ENCODE data around the gene WDFY3. TPM values are rescaled to one million over a fixed set of nuclear protein-coding genes. Genes with fewer than 3 reads are reported as not detected.
"Not testable (repeated sequence)": the region's sequence is repeated elsewhere in the genome, so short reads cannot be mapped to it uniquely, and the experiment has no call there.

Gene WDFY3
- total and polyA plus RNA-seq, 7 donors = 4.8 to 85.7 (median 50.5) TPM

DNA sequence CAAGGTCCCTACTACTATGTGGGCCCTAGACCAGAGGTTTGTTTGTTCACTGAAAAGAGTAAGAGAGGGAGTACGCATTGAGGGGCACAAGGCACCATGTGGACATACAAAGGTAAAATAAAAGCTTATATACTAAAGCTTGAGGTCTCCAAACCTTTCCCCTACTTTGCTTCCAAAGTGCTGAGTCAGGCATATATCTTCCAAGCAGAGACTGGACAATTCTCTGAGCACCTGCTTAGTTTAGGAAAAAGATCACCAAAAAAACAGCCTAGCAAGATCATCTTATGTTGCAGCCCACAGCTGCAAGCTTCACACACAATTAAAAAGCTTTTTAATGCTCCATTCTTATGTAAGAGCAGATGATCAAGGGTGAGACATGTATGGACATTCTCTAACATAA lies 119.5 kb downstream of the WDFY3 start:
- no peak for TF ChIP-seq POLR2A (IDR thresholded peaks at IDR 0.05)
- TF ChIP-seq, protein P1, sequence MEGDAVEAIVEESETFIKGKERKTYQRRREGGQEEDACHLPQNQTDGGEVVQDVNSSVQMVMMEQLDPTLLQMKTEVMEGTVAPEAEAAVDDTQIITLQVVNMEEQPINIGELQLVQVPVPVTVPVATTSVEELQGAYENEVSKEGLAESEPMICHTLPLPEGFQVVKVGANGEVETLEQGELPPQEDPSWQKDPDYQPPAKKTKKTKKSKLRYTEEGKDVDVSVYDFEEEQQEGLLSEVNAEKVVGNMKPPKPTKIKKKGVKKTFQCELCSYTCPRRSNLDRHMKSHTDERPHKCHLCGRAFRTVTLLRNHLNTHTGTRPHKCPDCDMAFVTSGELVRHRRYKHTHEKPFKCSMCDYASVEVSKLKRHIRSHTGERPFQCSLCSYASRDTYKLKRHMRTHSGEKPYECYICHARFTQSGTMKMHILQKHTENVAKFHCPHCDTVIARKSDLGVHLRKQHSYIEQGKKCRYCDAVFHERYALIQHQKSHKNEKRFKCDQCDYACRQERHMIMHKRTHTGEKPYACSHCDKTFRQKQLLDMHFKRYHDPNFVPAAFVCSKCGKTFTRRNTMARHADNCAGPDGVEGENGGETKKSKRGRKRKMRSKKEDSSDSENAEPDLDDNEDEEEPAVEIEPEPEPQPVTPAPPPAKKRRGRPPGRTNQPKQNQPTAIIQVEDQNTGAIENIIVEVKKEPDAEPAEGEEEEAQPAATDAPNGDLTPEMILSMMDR (IDR thresholded peaks at IDR 0.05) = no peak
- no peak for TF ChIP-seq EP300 (IDR thresholded peaks at IDR 0.05)
- no peak for TF ChIP-seq POLR2AphosphoS5 (IDR thresholded peaks at IDR 0.05)
- Histone ChIP-seq H3K4me1 (peaks cover 0 to 3% (median 0%) of the 10 kb centered on the region in 4 donors), H3K27me3 (no peaks in the 10 kb centered on the region), H3K9me3 (no peaks in the 10 kb centered on the region), H3K36me3 (peaks cover 0 to 27% (median 5%) of the 10 kb centered on the region in 4 donors), H3K27ac (no peak overlapping the region), H3K4me3 (no peak overlapping the region)
- WGBS, 2 donors = 89 to 96% methylated on average over 1 of the region's 1 CpG
- no peak for DNase-seq
- intact Hi-C loops (cut with DNase I) = no loop called here

DNA sequence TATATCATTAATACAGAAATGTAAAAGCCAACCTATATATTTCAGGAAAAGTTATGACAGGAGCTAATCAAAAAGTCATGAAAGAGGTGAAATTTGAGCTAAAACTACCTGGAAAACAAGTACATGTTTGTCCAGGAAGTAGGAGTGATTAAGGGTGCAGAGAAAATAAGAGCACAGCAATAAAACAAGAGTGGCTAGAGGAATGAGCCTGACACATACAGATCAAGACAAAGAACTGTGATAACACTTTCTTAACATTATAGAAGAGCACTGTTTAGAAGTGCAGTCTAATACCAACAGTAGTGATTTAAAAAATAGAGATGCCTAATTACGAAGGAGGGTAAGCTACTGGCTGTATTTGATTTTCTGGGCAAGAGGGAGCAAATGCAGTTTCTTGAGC lies 125.1 kb downstream of the WDFY3 start:
- Histone ChIP-seq H3K9me3 (no peaks in the 10 kb centered on the region), H3K27me3 (no peaks in the 10 kb centered on the region), H3K4me3 (no peak overlapping the region), H3K36me3 (peaks cover 0 to 24% (median 1%) of the 10 kb centered on the region in 4 donors), H3K27ac (no peak overlapping the region), H3K4me1 (no peaks in the 10 kb centered on the region)
- WGBS, 2 donors = 76 to 93% methylated on average over 1 of the region's 1 CpG
- TF ChIP-seq, protein P1 (IDR thresholded peaks at IDR 0.05) = no peak
- no peak for TF ChIP-seq POLR2AphosphoS5 (IDR thresholded peaks at IDR 0.05)
- TF ChIP-seq POLR2A (IDR thresholded peaks at IDR 0.05) = no peak
- TF ChIP-seq EP300 (IDR thresholded peaks at IDR 0.05) = no peak
- DNase-seq = no peak
- intact Hi-C loops (cut with DNase I) = no loop called here

DNA sequence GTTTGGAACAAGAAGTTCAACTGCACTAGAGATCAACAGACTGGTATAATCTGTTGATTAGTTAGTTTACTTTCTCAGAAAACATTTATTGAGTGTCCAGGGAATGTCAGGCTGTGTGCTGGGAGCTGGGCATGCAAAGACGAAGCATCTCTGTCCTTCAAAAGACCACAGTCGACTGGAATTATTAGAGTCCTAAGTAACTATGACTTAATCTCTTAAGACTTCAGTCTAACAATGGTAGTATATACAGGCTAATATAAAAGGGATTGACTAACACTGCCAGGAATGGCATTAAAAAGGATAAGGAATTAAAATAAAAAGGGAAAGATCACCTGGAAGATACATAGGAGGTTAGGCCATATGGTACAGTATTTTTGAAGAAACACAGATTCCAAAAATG lies 128.7 kb downstream of the WDFY3 start:
- DNase-seq = no peak
- Histone ChIP-seq H3K36me3 (peaks cover 0 to 33% (median 1%) of the 10 kb centered on the region in 4 donors), H3K27me3 (no peaks in the 10 kb centered on the region), H3K4me1 (no peaks in the 10 kb centered on the region), H3K27ac (no peak overlapping the region), H3K9me3 (no peaks in the 10 kb centered on the region), H3K4me3 (no peak overlapping the region)
- intact Hi-C loops (cut with DNase I) = no loop called here
- TF ChIP-seq, protein P1 (IDR thresholded peaks at IDR 0.05) = no peak
- TF ChIP-seq POLR2AphosphoS5 (IDR thresholded peaks at IDR 0.05) (no peak), EP300 (IDR thresholded peaks at IDR 0.05) (no peak), POLR2A (IDR thresholded peaks at IDR 0.05) (no peak)
- WGBS, 2 donors = 76 to 83% methylated on average over 2 of the region's 2 CpGs

DNA sequence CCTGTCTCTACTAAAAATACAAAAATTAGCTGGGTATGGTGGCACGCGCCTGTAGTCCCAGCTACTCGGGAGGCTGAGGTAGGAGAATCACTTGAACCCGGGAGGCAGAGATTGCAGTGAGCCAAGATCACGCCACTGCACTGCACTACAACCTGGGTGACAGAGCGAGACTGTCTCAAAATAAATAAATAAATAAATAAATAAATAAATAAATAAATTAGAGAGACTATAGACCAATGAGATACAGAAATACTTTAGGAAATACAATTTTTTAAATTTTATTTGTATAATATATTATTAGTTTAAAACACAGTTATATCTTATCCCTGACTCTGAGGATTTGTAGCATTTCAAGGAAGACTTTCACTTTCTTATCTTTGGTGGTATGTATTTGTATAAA lies 136.9 kb downstream of the WDFY3 start:
- H3K4me1 ChIP-seq; H3K27ac ChIP-seq; H3K27me3 ChIP-seq; H3K4me3 ChIP-seq; DNase-seq; intact Hi-C loops (cut with DNase I); H3K9me3 ChIP-seq: not testable (repeated sequence)
- H3K36me3 ChIP-seq = peaks cover 0 to 45% (median 3%) of the 10 kb centered on the region in 4 donors
- WGBS, 2 donors = 95 to 96% methylated on average over 6 of the region's 6 CpGs

DNA sequence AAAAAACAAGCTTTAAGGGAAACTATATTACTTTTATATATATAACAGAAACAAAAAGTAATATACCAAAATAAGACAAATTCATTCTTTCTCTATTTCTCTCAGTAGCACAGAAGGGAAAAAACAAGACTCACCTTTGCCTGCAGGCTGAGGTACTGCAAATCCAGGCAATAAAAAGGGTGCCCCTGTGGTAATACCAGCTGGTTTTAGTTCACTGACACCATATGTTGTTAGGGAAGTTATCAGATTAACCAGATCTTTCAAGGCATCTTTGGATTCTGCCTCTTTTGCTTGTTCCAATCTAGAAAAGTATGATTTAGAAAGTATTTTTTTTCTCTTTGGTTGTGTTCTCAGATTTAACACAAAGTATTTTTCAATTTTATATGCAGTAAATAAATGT lies 139.8 kb downstream of the WDFY3 start:
- Histone ChIP-seq H3K27me3 (no peaks in the 10 kb centered on the region), H3K9me3 (no peaks in the 10 kb centered on the region), H3K4me3 (no peak overlapping the region), H3K36me3 (peaks cover 0 to 40% (median 3%) of the 10 kb centered on the region in 4 donors), H3K4me1 (no peaks in the 10 kb centered on the region), H3K27ac (no peak overlapping the region)
- no peak for DNase-seq
- TF ChIP-seq POLR2AphosphoS5 (IDR thresholded peaks at IDR 0.05) (no peak), EP300 (IDR thresholded peaks at IDR 0.05) (no peak), POLR2A (IDR thresholded peaks at IDR 0.05) (no peak)
- TF ChIP-seq, protein P1 (IDR thresholded peaks at IDR 0.05) = no peak
- intact Hi-C loops (cut with DNase I) = no loop called here

Data from sigmoid colon (tissue), 7 donors.